Left lung (tissue), 10 donors: Measurements from ENCODE around the gene TMEM30B. TPM values are rescaled to one million over a fixed set of nuclear protein-coding genes. Genes with fewer than 3 reads are reported as not detected.

Experiments used
- ATAC-seq: fragments of 200-7000 bp; cut with Tn5 transposase; one replicate; pipeline ENCODE4 v1.9.1; 2020; ENCODE audit warnings: moderate library complexity
- DNase-seq, 4 donors: peaks; one replicate each; pipeline ENCODE4 v3.0.0-alpha.2; 2013 to 2020
- H3K27ac ChIP-seq, 2 donors: fragments of 200-600 bp; sonication (generic) in 1 of 2; one replicate each; pipeline versions ENCODE4 v1.5.0 to v1.8.0; 2020 to 2021
- H3K27me3 ChIP-seq, 2 donors: fragments of 200-600 bp; sonication (generic) in 1 of 2; one replicate each; pipeline versions ENCODE4 v1.5.0 to v1.8.0; 2020 to 2021
- H3K36me3 ChIP-seq, 2 donors: fragments of 200-600 bp; sonication (generic) in 1 of 2; one replicate each; pipeline versions ENCODE4 v1.5.0 to v1.8.0; 2020 to 2021
- H3K4me1 ChIP-seq, 2 donors: fragments of 200-600 bp; one replicate each; pipeline ENCODE4 v1.8.0; 2021
- H3K4me3 ChIP-seq, 2 donors: fragments of 200-600 bp; sonication (generic) in 1 of 2; one replicate each; pipeline versions ENCODE4 v1.5.0 to v1.8.0; 2020 to 2021; ENCODE audit warnings: mild to moderate bottlenecking in 1 of 2
- H3K9me3 ChIP-seq, 2 donors: fragments of 200-600 bp; sonication (generic) in 1 of 2; one replicate each; pipeline versions ENCODE4 v1.5.0 to v1.8.0; 2020 to 2021
- intact Hi-C, 2 donors: fragments of 100-400 bp; cut with DNase I; formaldehyde crosslinking; loops; one replicate each; pipeline versions ENCODE4 v1.11.2 to v1.14.2; 2022
- polyA plus RNA-seq, 6 donors: library from polyadenylated mRNA; unstranded; fragments of 120-200 nt; gene quantifications; one replicate each; pipeline ENCODE4 v1.2.1, GENCODE V29; 2013; ENCODE audit not compliant: insufficient read length in 6 of 6
- total RNA-seq, 2 donors: library from RNA; stranded (reverse); fragmentation: NEBNext Ultra II Directional; extraction: Animal tissue kit (Norgen Biotek cat#: 25700); gene quantifications; one replicate each; pipeline ENCODE4 v1.2.1, GENCODE V29; 2021
- TF ChIP-seq, protein P1 (sequence below), 2 donors: fragments of 200-600 bp; sonication (generic) in 1 of 2; IDR thresholded peaks; one replicate each; pipeline versions ENCODE4 v1.5.0 to v1.8.0; 2021; ENCODE audit warnings: antibody characterized with exemption in 2 of 2
- donor health status: DM: no; HTN: yes; CAD: no.
- donor health status: DM: no; HTN: no; CAD: no.

Gene TMEM30B
- total and polyA plus RNA-seq, 8 donors = 15.7 to 23.0 (median 20.0) TPM

DNA sequence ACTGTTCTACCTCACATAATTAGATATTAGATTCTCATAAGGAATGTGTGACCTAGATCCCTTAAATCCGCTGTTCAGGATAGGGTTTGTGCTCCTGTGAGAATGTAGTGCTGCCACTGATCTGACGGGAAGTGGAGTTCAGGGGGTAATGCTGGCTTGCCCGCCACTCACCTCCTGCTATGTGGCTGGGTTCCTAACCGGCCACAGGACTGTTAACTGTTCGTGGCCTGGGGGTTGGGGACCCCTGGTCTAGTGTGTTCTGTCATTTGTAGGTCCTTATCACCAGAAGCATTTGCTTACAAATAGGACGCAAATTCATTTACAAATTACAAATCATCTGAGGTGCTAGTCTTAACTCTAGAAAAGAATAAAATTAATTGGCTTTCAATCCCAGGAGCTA is 16.4 kb upstream of the TMEM30B start:
- ATAC-seq = no peak
- no peak for DNase-seq
- intact Hi-C loops = loop anchor here in 1 of 2 donors (10.0 kb wide), 1 partner anchor 157 kb away; no protein-coding TSS in a partner anchor
- Histone ChIP-seq H3K36me3 (no peaks in the 10 kb centered on the region), H3K4me1 (peaks cover 0 to 2% of the 10 kb centered on the region in 2 donors), H3K4me3 (no peak overlapping the region), H3K27me3 (no peaks in the 10 kb centered on the region), H3K27ac (no peak overlapping the region), H3K9me3 (no peaks in the 10 kb centered on the region)
- TF ChIP-seq, protein P1, sequence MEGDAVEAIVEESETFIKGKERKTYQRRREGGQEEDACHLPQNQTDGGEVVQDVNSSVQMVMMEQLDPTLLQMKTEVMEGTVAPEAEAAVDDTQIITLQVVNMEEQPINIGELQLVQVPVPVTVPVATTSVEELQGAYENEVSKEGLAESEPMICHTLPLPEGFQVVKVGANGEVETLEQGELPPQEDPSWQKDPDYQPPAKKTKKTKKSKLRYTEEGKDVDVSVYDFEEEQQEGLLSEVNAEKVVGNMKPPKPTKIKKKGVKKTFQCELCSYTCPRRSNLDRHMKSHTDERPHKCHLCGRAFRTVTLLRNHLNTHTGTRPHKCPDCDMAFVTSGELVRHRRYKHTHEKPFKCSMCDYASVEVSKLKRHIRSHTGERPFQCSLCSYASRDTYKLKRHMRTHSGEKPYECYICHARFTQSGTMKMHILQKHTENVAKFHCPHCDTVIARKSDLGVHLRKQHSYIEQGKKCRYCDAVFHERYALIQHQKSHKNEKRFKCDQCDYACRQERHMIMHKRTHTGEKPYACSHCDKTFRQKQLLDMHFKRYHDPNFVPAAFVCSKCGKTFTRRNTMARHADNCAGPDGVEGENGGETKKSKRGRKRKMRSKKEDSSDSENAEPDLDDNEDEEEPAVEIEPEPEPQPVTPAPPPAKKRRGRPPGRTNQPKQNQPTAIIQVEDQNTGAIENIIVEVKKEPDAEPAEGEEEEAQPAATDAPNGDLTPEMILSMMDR (IDR thresholded peaks at IDR 0.05) = no peak

DNA sequence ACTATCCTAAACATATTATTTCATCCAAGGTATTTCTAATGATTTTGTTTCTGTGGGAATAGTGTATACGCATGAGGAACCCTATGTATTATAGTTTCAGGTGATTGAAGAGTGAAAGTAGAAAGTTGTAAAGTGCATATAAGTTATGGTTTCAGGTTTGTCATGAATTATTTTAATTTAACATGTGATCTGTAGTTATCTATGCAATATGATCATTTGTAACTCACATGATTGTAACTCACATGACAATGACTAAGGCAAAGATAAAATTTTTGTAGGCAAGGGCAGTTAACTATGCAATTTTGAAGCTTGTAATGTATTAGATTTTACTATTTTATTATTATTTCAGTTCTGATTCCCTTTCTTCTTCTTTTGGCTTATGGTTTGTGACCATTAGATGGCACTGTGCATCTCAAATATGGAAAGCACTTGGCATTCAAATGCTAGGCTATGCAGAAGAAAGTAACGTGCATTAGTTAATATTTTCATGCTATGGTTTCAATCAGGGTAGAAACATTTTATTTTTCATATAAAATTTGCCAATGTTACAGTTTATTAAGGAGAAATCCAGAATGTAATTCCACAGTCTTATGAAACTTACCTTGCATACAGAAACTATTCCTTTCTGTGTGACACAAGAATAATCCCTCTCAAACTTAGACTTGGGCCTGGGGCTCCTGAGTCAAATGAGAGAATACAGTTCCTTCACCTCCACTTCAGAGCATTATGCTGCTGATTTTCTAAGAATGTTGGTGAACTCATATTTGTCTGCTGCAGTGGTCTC is 15.8 kb upstream of the TMEM30B start:
- DNase-seq (peak in 2 of 4 donors; percentile 39 to 59), ATAC-seq (peak; percentile 88)
- H3K36me3 ChIP-seq = no peaks in the 10 kb centered on the region
- no peaks in the 10 kb centered on the region for H3K27me3 ChIP-seq
- TF ChIP-seq, protein P1 (IDR thresholded peaks at IDR 0.05) = peak; percentile 41 to 60
- intact Hi-C loops = loop anchor here in 1 of 2 donors (10.0 kb wide), 1 partner anchor 158 kb away; no protein-coding TSS in a partner anchor
- H3K4me3 ChIP-seq = no peak overlapping the region
- peaks cover 0 to 2% of the 10 kb centered on the region in 2 donors for H3K4me1 ChIP-seq
- no peak overlapping the region for H3K27ac ChIP-seq
- H3K9me3 ChIP-seq = no peaks in the 10 kb centered on the region

DNA sequence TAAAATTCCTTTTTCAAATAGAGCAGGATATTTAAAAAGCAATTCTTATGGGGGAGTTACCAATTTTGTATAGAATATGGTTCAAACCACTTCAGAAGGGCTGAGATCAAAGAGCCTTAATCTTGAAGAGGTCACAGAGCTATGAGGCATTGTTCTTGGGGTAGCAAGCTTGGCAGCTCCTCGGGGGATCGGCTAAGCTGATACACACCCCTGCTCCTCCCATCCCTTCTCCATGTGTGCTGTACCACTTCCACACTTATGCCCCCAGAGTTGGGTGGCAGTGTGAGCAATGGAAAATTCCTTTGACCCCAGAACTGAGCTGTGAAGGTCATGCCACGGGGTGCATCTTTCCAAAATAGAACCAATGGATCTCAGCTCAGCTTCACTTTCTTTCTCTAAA is 15.0 kb upstream of the TMEM30B start:
- Histone ChIP-seq H3K27ac (no peak overlapping the region), H3K27me3 (no peaks in the 10 kb centered on the region), H3K4me3 (no peak overlapping the region), H3K36me3 (no peaks in the 10 kb centered on the region), H3K9me3 (no peaks in the 10 kb centered on the region), H3K4me1 (peaks cover 0 to 2% of the 10 kb centered on the region in 2 donors)
- intact Hi-C loops = loop anchor here in 1 of 2 donors (10.0 kb wide), 1 partner anchor 159 kb away; no protein-coding TSS in a partner anchor
- ATAC-seq (no peak), DNase-seq (no peak)
- TF ChIP-seq, protein P1 (IDR thresholded peaks at IDR 0.05) = no peak

DNA sequence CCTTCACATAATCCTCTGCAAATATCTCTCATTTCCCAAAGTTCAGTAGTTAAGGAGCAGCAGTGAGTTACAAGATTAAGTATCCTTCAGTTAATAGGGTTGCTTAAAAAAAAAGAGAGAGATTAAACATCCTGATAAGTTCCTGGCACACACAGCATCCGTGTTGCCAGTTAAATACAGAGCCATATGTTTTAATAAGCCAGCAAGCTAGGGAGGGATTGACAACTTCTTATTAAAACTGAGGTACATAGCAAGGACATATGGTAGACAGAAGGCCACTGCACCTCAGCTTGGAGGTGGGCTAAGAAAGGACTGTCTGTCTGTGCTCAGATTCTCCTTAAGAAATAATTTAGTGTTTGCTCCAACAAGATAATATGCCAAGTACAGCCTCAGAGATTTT is 9.6 kb upstream of the TMEM30B start:
- intact Hi-C loops = loop anchor here in 1 of 2 donors (10.0 kb wide), 1 partner anchor 164 kb away; no protein-coding TSS in a partner anchor
- H3K27me3 ChIP-seq = no peaks in the 10 kb centered on the region
- TF ChIP-seq, protein P1 (IDR thresholded peaks at IDR 0.05) = no peak
- no peaks in the 10 kb centered on the region for H3K9me3 ChIP-seq
- no peaks in the 10 kb centered on the region for H3K4me1 ChIP-seq
- no peak overlapping the region for H3K4me3 ChIP-seq
- DNase-seq (no peak), ATAC-seq (no peak)
- no peaks in the 10 kb centered on the region for H3K36me3 ChIP-seq
- H3K27ac ChIP-seq = no peak overlapping the region

DNA sequence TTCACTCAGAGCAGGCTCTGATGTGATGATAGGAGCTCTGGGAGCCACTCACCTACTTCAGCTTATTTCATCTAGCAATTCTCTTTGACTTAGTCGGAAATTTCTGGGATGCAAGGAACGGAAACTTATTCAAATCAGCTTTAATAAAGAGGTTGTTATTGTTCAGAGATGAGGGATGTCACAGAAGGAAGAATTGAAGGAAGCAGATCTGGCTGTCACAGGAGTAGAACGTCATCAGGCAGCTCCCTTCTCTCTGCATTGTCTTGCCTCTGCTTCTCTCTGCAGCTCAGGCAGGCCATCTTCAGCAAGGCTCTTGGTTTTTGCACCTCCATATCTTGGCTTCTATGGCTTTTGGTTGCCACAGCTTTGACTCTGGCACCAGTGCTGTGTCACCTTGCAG is 7.6 kb upstream of the TMEM30B start:
- TF ChIP-seq, protein P1 (IDR thresholded peaks at IDR 0.05) = no peak
- H3K4me1 ChIP-seq = no peaks in the 10 kb centered on the region
- ATAC-seq = no peak

More for the DNA sequence above, 7.6 kb upstream of the TMEM30B start:
- intact Hi-C loops = no loop called here
- Histone ChIP-seq H3K27ac (no peak overlapping the region), H3K36me3 (no peaks in the 10 kb centered on the region), H3K4me3 (no peak overlapping the region), H3K9me3 (no peaks in the 10 kb centered on the region), H3K27me3 (no peaks in the 10 kb centered on the region)
- DNase-seq = no peak
